HK-2 (cell line): ENCODE results near the gene NOSIP.

Experiments
- DNase-seq: peaks from one replicate; pipeline ENCODE4 v3.0.0-alpha.2; 2018; ENCODE audit not compliant: unreplicated experiment

The NOSIP gene

GRCh38 chr19:49573009-49573408 lies 7.3 kb downstream of the NOSIP start:
- DNase-seq: no peak

GRCh38 chr19:49570997-49571676 lies 9.2 kb downstream of the NOSIP start:
- DNase-seq: no peak

- DNase-seq: peak; percentile 47
These were observed 10.1 kb downstream of the NOSIP start for GRCh38 chr19:49570138-49570856.

GRCh38 chr19:49567861-49568441 lies 12.4 kb downstream of the NOSIP start:
- no peak for DNase-seq

- DNase-seq: no peak
These were observed 14.1 kb downstream of the NOSIP start for GRCh38 chr19:49566302-49566701.

GRCh38 chr19:49565261-49565660 lies 15.1 kb downstream of the NOSIP start:
- no peak for DNase-seq

- no peak for DNase-seq
These were observed 15.7 kb downstream of the NOSIP start for GRCh38 chr19:49564616-49565045.

GRCh38 chr19:49560358-49560900 lies 19.9 kb downstream of the NOSIP start:
- DNase-seq: no peak

GRCh38 chr19:49559928-49560327 lies 20.4 kb downstream of the NOSIP start:
- DNase-seq: no peak

GRCh38 chr19:49559443-49559842 lies 20.9 kb downstream of the NOSIP start:
- DNase-seq: no peak

GRCh38 chr19:49558591-49558990 lies 21.8 kb downstream of the NOSIP start:
- no peak for DNase-seq

- no peak for DNase-seq
These were observed 22.6 kb downstream of the NOSIP start for GRCh38 chr19:49557641-49558325.

GRCh38 chr19:49556412-49557398 lies 23.7 kb downstream of the NOSIP start:
- DNase-seq: no peak

GRCh38 chr19:49555600-49556411 lies 24.6 kb downstream of the NOSIP start:
- DNase-seq: no peak

GRCh38 chr19:49554701-49555181 lies 25.6 kb downstream of the NOSIP start:
- no peak for DNase-seq

GRCh38 chr19:49553451-49554271 lies 26.7 kb downstream of the NOSIP start:
- DNase-seq: no peak

GRCh38 chr19:49552749-49553148 lies 27.6 kb downstream of the NOSIP start:
- no peak for DNase-seq

- DNase-seq: no peak
These were observed 28.8 kb downstream of the NOSIP start for GRCh38 chr19:49551531-49551930.

- no peak for DNase-seq
These were observed 31.3 kb downstream of the NOSIP start for GRCh38 chr19:49549045-49549444.
